PC-3 (cell line): ENCODE data around the gene PARM1. TPM values are rescaled to one million over a fixed set of nuclear protein-coding genes. Genes with fewer than 3 reads are reported as not detected.

Source experiments
- ATAC-seq: fragments of 200-7000 bp; cut with Tn5 transposase; 2 replicates; pipeline ENCODE4 v1.9.1; 2020; ENCODE audit warnings: mild to moderate bottlenecking, moderate library complexity
- BruUV-seq: library from RNA; stranded (reverse); fragments of 400-500 nt; replicated peaks from 2 replicates; lab custom pipeline; 2021; lab: Mats Ljungman, UMichigan
- CTCF ChIA-PET: fragments of 300-600 bp; sonication (Branson Sonifier 250); formaldehyde crosslinking; loops from one replicate; lab custom pipeline; 2022; ENCODE audit warnings: antibody characterized with exemption; lab: Charles Lee
- POLR2A ChIA-PET: fragments of 300-600 bp; sonication (Branson Sonifier 250); formaldehyde crosslinking; loops from one replicate; lab custom pipeline; 2022; ENCODE audit warnings: antibody characterized with exemption; ENCODE audit not compliant: unreplicated experiment; lab: Charles Lee
- DNase-seq: peaks from one replicate; pipeline ENCODE4 v3.0.0-alpha.2; 2015
- H2AFZ ChIP-seq: fragments of 300-600 bp; sonication (generic); 2 replicates; pipeline ENCODE4 v1.6.0; 2016; ENCODE audit warnings: antibody characterized with exemption, low read length
- H3F3A ChIP-seq: fragments of 300-600 bp; sonication (generic); one replicate; pipeline ENCODE4 v1.6.0; 2017; ENCODE audit warnings: antibody characterized with exemption, low read length, control low read depth, mild to moderate bottlenecking; ENCODE audit not compliant: unreplicated experiment
- H3K27ac ChIP-seq: fragments of 300-600 bp; sonication (generic); 2 replicates; pipeline ENCODE4 v1.5.1; 2016; ENCODE audit warnings: mild to moderate bottlenecking, low read length
- H3K27me3 ChIP-seq: fragments of 300-600 bp; sonication (generic); 2 replicates; pipeline ENCODE4 v1.6.1; 2016; ENCODE audit warnings: low read length, mixed read lengths
- H3K36me3 ChIP-seq: fragments of 300-600 bp; sonication (generic); 2 replicates; pipeline ENCODE4 v1.6.1; 2016; ENCODE audit warnings: low read depth, mixed run types, low read length, mixed read lengths
- H3K4me1 ChIP-seq: fragments of 300-600 bp; sonication (generic); 2 replicates; pipeline ENCODE4 v1.5.1; 2016; ENCODE audit warnings: low read length; ENCODE audit not compliant: insufficient read depth
- H3K4me2 ChIP-seq: fragments of 300-600 bp; sonication (generic); 2 replicates; pipeline ENCODE4 v1.6.0; 2016; ENCODE audit warnings: low read length
- H3K4me3 ChIP-seq: fragments of 300-600 bp; sonication (generic); 2 replicates; pipeline ENCODE4 v1.5.1; 2016; ENCODE audit warnings: mild to moderate bottlenecking, low read length, mixed read lengths
- H3K79me2 ChIP-seq: fragments of 300-600 bp; sonication (generic); 2 replicates; pipeline ENCODE4 v1.6.1; 2017; ENCODE audit warnings: low read length, mixed read lengths
- H3K9ac ChIP-seq: fragments of 300-600 bp; sonication (generic); 2 replicates; pipeline ENCODE4 v1.6.0; 2016; ENCODE audit warnings: mild to moderate bottlenecking, low read length
- H3K9me2 ChIP-seq: fragments of 300-600 bp; sonication (generic); replicated peaks from 2 replicates; pipeline ENCODE4 v1.6.1; 2016; ENCODE audit warnings: mixed run types, low read length, mixed read lengths
- H3K9me3 ChIP-seq: fragments of 300-600 bp; sonication (generic); 2 replicates; pipeline ENCODE4 v1.6.1; 2016; ENCODE audit warnings: low read length, mixed read lengths
- H4K20me1 ChIP-seq: fragments of 300-600 bp; sonication (generic); 2 replicates; pipeline ENCODE4 v1.6.1; 2016; ENCODE audit warnings: low read length, mixed read lengths
- EZH2 ChIP-seq: fragments of 300-600 bp; sonication (generic); IDR thresholded peaks from one replicate; pipeline ENCODE4 v1.6.1; 2017; ENCODE audit warnings: antibody characterized with exemption, mild to moderate bottlenecking, low read length; ENCODE audit not compliant: unreplicated experiment
- EZH2phosphoT487 ChIP-seq: fragments of 300-600 bp; sonication (generic); IDR thresholded peaks from 2 replicates; pipeline ENCODE4 v1.6.1; 2018; ENCODE audit warnings: mild to moderate bottlenecking, antibody characterized with exemption, low read length, borderline replicate concordance
- intact Hi-C: fragments of 100-400 bp; cut with micrococcal nuclease; formaldehyde crosslinking; loops from 2 replicates; pipeline ENCODE4 v1.9.0; 2023
- total RNA-seq: library from RNA; depleted of rRNA; stranded (reverse); fragments of >200 nt; gene quantifications from 2 replicates; pipeline ENCODE4 v1.2.3, GENCODE V29; 2014
- TF ChIP-seq, protein P1 (sequence below): fragments of 300-600 bp; sonication (generic); conservative IDR thresholded peaks from 2 replicates; pipeline ENCODE4 v1.5.1; 2017; ENCODE audit warnings: antibody characterized with exemption, low read depth, mild to moderate bottlenecking, low read length

Gene PARM1
- total RNA-seq, 1 experiment from 2014 or later: 2.9 TPM

DNA sequence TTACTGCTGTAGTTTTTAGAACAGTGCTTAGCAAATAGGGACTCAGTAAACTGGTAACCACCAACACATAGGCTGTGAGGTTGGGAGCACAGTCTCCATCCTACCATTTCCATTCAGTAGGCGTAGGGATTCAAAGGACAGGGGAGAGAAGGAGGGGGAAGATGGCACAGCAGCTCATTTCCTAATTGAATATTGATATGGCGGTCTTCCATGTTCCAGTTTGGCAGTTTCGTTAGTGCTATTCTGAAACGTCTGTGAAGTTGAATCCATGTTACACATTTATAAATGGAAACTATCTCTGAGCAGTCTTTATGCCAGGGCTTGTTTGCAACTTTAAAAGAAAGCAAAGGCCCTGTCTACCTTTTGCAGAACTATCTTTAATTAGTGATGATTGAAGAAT is 105.5 kb downstream of the PARM1 start:
- H3K27ac ChIP-seq: no peak overlapping the region
- H3F3A ChIP-seq: no peaks in the 10 kb centered on the region
- H3K4me3 ChIP-seq: no peak overlapping the region
- DNase-seq (no peak), ATAC-seq (no peak)
- peaks cover 20% of the 10 kb centered on the region; the same call in 1 of the 2 replicates for H3K4me1 ChIP-seq
- H3K9me3 ChIP-seq: no peaks in the 10 kb centered on the region
- BruUV-seq: no TSS peak
- H3K36me3 ChIP-seq: no peaks in the 10 kb centered on the region
- no peak overlapping the region for H3K4me2 ChIP-seq
- intact Hi-C loops: no loop called here
- TF ChIP-seq, protein P1, sequence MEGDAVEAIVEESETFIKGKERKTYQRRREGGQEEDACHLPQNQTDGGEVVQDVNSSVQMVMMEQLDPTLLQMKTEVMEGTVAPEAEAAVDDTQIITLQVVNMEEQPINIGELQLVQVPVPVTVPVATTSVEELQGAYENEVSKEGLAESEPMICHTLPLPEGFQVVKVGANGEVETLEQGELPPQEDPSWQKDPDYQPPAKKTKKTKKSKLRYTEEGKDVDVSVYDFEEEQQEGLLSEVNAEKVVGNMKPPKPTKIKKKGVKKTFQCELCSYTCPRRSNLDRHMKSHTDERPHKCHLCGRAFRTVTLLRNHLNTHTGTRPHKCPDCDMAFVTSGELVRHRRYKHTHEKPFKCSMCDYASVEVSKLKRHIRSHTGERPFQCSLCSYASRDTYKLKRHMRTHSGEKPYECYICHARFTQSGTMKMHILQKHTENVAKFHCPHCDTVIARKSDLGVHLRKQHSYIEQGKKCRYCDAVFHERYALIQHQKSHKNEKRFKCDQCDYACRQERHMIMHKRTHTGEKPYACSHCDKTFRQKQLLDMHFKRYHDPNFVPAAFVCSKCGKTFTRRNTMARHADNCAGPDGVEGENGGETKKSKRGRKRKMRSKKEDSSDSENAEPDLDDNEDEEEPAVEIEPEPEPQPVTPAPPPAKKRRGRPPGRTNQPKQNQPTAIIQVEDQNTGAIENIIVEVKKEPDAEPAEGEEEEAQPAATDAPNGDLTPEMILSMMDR: no peak
- TF ChIP-seq EZH2phosphoT487 (no peak), EZH2 (no peak)
- no peak overlapping the region for H2AFZ ChIP-seq
- POLR2A ChIA-PET: no interaction called here
- H3K27me3 ChIP-seq: no peaks in the 10 kb centered on the region
- CTCF ChIA-PET: no interaction called here
- no peaks in the 10 kb centered on the region for H4K20me1 ChIP-seq
- H3K9me2 ChIP-seq: no peaks in the 10 kb centered on the region
- H3K9ac ChIP-seq: no peak overlapping the region
- no peaks in the 10 kb centered on the region for H3K79me2 ChIP-seq

DNA sequence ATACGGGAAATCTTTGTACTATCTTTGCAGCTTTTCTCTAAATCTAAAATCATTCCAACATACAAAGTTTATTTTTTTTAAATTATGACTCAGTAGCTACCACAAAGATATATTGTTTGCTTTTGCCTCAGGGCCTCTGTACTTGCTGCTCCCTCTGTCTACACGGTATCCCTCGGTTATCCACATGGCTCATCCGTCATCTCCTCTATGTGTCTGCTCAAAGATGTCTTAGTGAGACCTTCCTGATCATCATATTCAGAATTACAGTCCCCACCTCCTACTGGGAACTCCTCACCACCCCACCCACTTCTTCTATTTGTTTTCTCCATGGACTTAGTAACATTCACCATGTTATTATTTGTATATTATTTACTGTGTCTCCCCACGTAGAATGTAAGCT is 107.8 kb downstream of the PARM1 start:
- no peak overlapping the region for H3K9ac ChIP-seq
- intact Hi-C loops: no loop called here
- no peaks in the 10 kb centered on the region for H4K20me1 ChIP-seq
- H3K79me2 ChIP-seq: no peaks in the 10 kb centered on the region
- ATAC-seq (peak; percentile 42; the same call in 1 of the 2 replicates), DNase-seq (peak; percentile 59)
- H3K9me2 ChIP-seq: no peaks in the 10 kb centered on the region
- H3K4me2 ChIP-seq: 0 out of 2 replicates have a peak overlapping the region, but pooled peaks have one; percentile 12
- no peak overlapping the region for H3K4me3 ChIP-seq
- H3K4me1 ChIP-seq: peaks cover 20% of the 10 kb centered on the region; the same call in 1 of the 2 replicates
- H3K27ac ChIP-seq: no peak overlapping the region
- POLR2A ChIA-PET: no interaction called here
- no peaks in the 10 kb centered on the region for H3K27me3 ChIP-seq
- no peak overlapping the region for H2AFZ ChIP-seq
- CTCF ChIA-PET: no interaction called here
- H3F3A ChIP-seq: no peaks in the 10 kb centered on the region
- no TSS peak for BruUV-seq
- TF ChIP-seq, protein P1: no peak
- TF ChIP-seq EZH2 (no peak), EZH2phosphoT487 (no peak)
- no peaks in the 10 kb centered on the region for H3K9me3 ChIP-seq
- no peaks in the 10 kb centered on the region for H3K36me3 ChIP-seq

DNA sequence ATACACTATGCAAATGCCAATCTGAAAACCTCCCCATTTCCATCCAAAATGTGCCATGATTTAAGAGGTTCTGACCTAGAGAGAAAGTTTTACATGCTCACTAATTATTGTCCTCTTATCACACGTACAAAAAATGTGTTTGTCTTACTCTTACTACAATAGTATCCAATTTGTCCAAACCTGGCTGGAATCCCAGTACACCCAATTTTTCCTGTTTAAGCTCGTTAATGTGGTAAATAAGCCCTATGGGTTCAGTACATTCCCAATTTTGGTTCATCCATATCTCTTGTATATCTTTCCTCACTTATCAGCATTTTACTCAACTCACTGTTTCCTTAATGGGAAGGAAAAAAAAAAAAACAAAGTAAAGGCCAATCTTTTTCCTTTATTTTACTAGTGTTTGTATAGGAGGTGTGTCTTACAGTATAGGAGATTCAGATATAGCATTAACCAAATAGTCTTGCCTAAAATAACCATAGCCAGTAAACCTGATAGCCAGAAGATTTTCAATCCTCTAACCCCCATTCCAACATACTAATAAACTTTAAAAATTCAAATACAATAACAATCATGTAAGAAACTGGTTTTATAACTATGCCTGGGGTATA is 109.8 kb downstream of the PARM1 start:
- TF ChIP-seq EZH2 (no peak), EZH2phosphoT487 (no peak)
- TF ChIP-seq, protein P1: no peak
- H3K9ac ChIP-seq: no peak overlapping the region
- H3K9me2 ChIP-seq: no peaks in the 10 kb centered on the region
- ChIA-PET CTCF (no interaction called here), POLR2A (no interaction called here)
- H4K20me1 ChIP-seq: no peaks in the 10 kb centered on the region
- no peak for ATAC-seq
- no TSS peak for BruUV-seq
- no peak overlapping the region for H2AFZ ChIP-seq
- H3F3A ChIP-seq: no peaks in the 10 kb centered on the region
- no peak overlapping the region for H3K4me3 ChIP-seq
- DNase-seq: no peak
- H3K4me2 ChIP-seq: no peak overlapping the region
- no peaks in the 10 kb centered on the region for H3K27me3 ChIP-seq
- H3K79me2 ChIP-seq: no peaks in the 10 kb centered on the region
- peaks cover 20% of the 10 kb centered on the region; the same call in 1 of the 2 replicates for H3K4me1 ChIP-seq
- intact Hi-C loops: no loop called here
- H3K36me3 ChIP-seq: no peaks in the 10 kb centered on the region
- no peak overlapping the region for H3K27ac ChIP-seq
- no peaks in the 10 kb centered on the region for H3K9me3 ChIP-seq
